Parathyroid adenoma (tissue), 2 donors: Measurements from ENCODE around the gene DCDC2B.

Experiments
- H2AFZ ChIP-seq: fragments of 300-600 bp; sonication (generic); one replicate; pipeline ENCODE4 v1.7.0; 2017; ENCODE audit warnings: antibody characterized with exemption, mild to moderate bottlenecking
- H3K27ac ChIP-seq: fragments of 300-600 bp; sonication (generic); one replicate; pipeline ENCODE4 v1.7.0; 2017
- H3K27me3 ChIP-seq: fragments of 300-600 bp; sonication (generic); one replicate; pipeline ENCODE4 v1.7.0; 2017; ENCODE audit warnings: low read length; ENCODE audit not compliant: control insufficient read depth, insufficient read depth
- H3K36me3 ChIP-seq: fragments of 300-600 bp; sonication (generic); one replicate; pipeline ENCODE4 v1.7.0; 2017; ENCODE audit warnings: low read length; ENCODE audit not compliant: control insufficient read depth, insufficient read depth
- H3K4me1 ChIP-seq: fragments of 300-600 bp; sonication (generic); one replicate; pipeline ENCODE4 v1.7.0; 2017; ENCODE audit warnings: control low read depth
- H3K4me2 ChIP-seq: fragments of 300-600 bp; sonication (generic); one replicate; pipeline ENCODE4 v1.7.0; 2017; ENCODE audit warnings: low read length
- H3K4me3 ChIP-seq: fragments of 300-600 bp; sonication (generic); one replicate; pipeline ENCODE4 v1.7.0; 2017; ENCODE audit warnings: low read depth, low read length
- H3K79me2 ChIP-seq: fragments of 300-600 bp; sonication (generic); one replicate; pipeline ENCODE4 v1.7.0; 2017; ENCODE audit warnings: control low read depth
- H3K9ac ChIP-seq: fragments of 300-600 bp; sonication (generic); one replicate; pipeline ENCODE4 v1.7.0; 2017; ENCODE audit warnings: mild to moderate bottlenecking
- H3K9me3 ChIP-seq: fragments of 300-600 bp; sonication (generic); one replicate; pipeline ENCODE4 v1.7.0; 2017; ENCODE audit warnings: low read length; ENCODE audit not compliant: control insufficient read depth
- TF ChIP-seq, protein P1 (sequence below): fragments of 300-600 bp; sonication (generic); IDR thresholded peaks from one replicate; pipeline ENCODE4 v1.7.0; 2017; ENCODE audit warnings: antibody characterized with exemption, mild to moderate bottlenecking
- donor health status: primary hyperparathyroidism.

DCDC2B gene

DNA sequence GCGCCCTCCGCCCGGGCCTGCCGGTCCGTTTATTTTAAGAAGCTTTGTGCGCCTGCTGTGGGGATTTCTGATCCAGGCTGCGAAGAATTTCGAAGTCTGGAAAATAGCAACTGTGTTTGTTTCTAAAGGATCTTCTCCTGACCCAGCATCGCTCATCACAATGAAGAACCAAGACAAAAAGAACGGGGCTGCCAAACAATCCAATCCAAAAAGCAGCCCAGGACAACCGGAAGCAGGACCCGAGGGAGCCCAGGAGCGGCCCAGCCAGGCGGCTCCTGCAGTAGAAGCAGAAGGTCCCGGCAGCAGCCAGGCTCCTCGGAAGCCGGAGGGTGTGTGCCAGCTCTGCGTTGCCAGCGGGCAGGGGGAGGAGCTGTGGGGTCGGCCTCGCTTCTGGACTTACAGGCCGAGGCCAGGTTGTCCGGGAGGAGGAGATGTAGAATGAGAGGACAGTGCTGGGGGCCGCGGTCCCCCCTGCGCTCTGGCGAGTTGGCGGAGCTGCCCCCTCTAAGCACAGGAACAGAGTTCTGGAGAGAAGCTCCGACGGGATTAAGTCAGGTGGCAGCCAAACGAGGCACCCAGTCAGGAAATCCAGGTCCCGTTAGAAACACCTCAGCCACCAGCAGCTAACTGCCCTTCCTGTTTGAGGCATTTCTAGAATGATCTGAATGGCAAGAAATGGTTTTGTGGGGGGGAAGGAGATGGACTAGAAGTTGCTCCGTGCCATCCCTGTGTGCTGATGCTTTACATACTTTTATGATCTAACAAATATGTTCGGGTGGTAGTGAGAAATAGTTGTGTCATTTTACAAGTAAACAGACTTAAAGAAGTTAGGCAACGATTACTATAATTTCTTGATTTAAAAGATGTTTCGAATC lies 28.5 kb upstream of the DCDC2B start:
- H3K27ac ChIP-seq: peak overlapping the region; percentile 87
- no peaks in the 10 kb centered on the region for H3K36me3 ChIP-seq
- peak overlapping the region; percentile 71 for H3K4me3 ChIP-seq
- peaks cover 16% of the 10 kb centered on the region for H3K79me2 ChIP-seq
- peak overlapping the region; percentile 95 for H3K4me2 ChIP-seq
- H2AFZ ChIP-seq: peak overlapping the region; percentile 82
- no peaks in the 10 kb centered on the region for H3K27me3 ChIP-seq
- TF ChIP-seq, protein P1, sequence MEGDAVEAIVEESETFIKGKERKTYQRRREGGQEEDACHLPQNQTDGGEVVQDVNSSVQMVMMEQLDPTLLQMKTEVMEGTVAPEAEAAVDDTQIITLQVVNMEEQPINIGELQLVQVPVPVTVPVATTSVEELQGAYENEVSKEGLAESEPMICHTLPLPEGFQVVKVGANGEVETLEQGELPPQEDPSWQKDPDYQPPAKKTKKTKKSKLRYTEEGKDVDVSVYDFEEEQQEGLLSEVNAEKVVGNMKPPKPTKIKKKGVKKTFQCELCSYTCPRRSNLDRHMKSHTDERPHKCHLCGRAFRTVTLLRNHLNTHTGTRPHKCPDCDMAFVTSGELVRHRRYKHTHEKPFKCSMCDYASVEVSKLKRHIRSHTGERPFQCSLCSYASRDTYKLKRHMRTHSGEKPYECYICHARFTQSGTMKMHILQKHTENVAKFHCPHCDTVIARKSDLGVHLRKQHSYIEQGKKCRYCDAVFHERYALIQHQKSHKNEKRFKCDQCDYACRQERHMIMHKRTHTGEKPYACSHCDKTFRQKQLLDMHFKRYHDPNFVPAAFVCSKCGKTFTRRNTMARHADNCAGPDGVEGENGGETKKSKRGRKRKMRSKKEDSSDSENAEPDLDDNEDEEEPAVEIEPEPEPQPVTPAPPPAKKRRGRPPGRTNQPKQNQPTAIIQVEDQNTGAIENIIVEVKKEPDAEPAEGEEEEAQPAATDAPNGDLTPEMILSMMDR: no peak
- H3K4me1 ChIP-seq: peaks cover 5% of the 10 kb centered on the region
- H3K9me3 ChIP-seq: no peaks in the 10 kb centered on the region
- H3K9ac ChIP-seq: no peak overlapping the region

DNA sequence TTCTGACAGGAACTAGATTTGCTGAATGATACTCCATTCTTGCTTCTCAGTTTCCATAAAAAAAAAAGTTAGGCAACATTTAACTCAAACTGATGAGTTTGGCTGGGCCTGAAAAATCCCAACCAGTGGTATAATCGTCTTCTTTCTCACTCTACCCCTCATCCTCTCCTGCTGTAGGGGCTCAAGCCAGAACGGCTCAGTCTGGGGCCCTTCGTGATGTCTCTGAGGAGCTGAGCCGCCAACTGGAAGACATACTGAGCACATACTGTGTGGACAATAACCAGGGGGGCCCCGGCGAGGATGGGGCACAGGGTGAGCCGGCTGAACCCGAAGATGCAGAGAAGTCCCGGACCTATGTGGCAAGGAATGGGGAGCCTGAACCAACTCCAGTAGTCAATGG lies 27.8 kb upstream of the DCDC2B start:
- Histone ChIP-seq H3K36me3 (no peaks in the 10 kb centered on the region), H3K9ac (no peak overlapping the region), H3K4me3 (peak overlapping the region; percentile 71), H3K79me2 (peaks cover 16% of the 10 kb centered on the region), H3K27me3 (no peaks in the 10 kb centered on the region), H3K4me1 (peaks cover 5% of the 10 kb centered on the region), H2AFZ (no peak overlapping the region), H3K27ac (no peak overlapping the region), H3K4me2 (peak overlapping the region; percentile 95), H3K9me3 (no peaks in the 10 kb centered on the region)
- TF ChIP-seq, protein P1: no peak

DNA sequence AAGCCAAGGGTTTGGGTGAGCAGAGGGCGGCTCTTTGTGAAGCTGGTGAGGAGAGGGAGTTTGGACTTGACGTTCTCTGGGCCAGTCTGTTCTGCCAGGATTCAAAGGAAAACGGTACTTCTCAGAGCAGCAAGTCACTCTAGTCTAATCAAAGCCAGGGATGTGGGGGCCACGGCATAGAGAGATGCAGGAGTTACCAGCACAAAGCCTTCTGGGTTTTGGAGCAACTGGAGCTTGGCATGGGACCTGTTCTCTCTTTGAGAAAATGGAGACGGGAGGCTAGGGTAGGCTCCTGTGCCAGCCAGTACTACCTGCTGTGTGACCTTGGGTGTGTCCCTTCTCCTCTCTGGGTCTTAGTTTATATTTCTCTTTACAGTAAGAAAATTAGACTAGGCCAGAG lies 27.3 kb upstream of the DCDC2B start:
- TF ChIP-seq, protein P1: no peak
- H3K27ac ChIP-seq: no peak overlapping the region
- peaks cover 5% of the 10 kb centered on the region for H3K4me1 ChIP-seq
- no peaks in the 10 kb centered on the region for H3K36me3 ChIP-seq
- no peak overlapping the region for H3K4me3 ChIP-seq
- no peaks in the 10 kb centered on the region for H3K9me3 ChIP-seq
- H3K4me2 ChIP-seq: no peak overlapping the region
- no peak overlapping the region for H2AFZ ChIP-seq
- H3K27me3 ChIP-seq: no peaks in the 10 kb centered on the region
- no peak overlapping the region for H3K9ac ChIP-seq
- H3K79me2 ChIP-seq: peaks cover 16% of the 10 kb centered on the region

DNA sequence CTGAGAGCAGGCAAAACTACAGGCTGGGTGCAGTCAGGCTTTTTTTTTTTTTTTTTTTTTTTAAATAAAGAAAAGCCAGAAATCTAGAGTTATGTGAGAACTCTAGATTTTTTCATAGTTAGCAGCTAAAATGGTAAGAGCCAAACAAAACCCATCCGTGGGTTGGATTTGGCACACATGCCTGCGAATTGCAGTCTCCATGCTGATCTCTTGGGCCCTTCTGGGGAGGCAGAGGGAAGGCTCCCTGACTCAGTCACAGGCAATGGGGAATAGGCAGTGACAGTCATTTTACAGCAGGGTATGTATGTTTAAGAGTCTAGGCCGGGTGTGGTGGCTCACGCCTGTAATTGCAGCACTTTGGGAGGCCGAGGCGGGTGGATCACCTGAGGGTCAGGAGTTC lies 26.8 kb upstream of the DCDC2B start:
- no peak overlapping the region for H3K9ac ChIP-seq
- TF ChIP-seq, protein P1: no peak
- no peak overlapping the region for H3K27ac ChIP-seq
- H3K79me2 ChIP-seq: peaks cover 16% of the 10 kb centered on the region
- no peaks in the 10 kb centered on the region for H3K9me3 ChIP-seq
- H2AFZ ChIP-seq: no peak overlapping the region
- no peak overlapping the region for H3K4me3 ChIP-seq
- H3K4me1 ChIP-seq: peaks cover 5% of the 10 kb centered on the region
- no peak overlapping the region for H3K4me2 ChIP-seq
- no peaks in the 10 kb centered on the region for H3K36me3 ChIP-seq
- no peaks in the 10 kb centered on the region for H3K27me3 ChIP-seq

DNA sequence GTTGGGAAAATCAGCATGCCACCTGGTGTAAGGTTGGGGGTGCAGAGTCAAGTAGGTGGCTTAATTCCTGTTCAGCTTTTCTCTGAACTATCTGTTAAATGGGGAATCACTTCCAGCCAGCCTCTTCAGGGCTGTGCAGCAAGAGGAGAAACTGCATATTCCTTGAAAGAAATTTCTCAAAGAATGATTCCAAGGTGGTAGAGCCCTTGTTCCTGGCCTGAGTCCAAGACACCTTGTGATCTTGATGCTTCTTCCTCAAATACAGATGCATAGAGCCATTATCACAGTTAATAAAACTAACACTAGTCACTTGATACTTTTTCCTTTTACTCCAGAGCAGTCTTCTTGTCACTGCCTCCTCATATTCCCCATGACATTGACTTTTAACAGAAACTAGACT lies 24.2 kb upstream of the DCDC2B start:
- Histone ChIP-seq H3K36me3 (no peaks in the 10 kb centered on the region), H3K4me3 (no peak overlapping the region), H3K9me3 (no peaks in the 10 kb centered on the region), H3K4me1 (no peaks in the 10 kb centered on the region), H3K9ac (no peak overlapping the region), H3K27me3 (no peaks in the 10 kb centered on the region), H3K4me2 (no peak overlapping the region), H2AFZ (no peak overlapping the region), H3K79me2 (peaks cover 16% of the 10 kb centered on the region), H3K27ac (no peak overlapping the region)
- TF ChIP-seq, protein P1: no peak
